A549 (cell line): ENCODE measurements around the gene PSMA7. TPM values are rescaled to one million over a fixed set of nuclear protein-coding genes. Genes with fewer than 3 reads are reported as not detected.

Experiments
- ATAC-seq, 2 experiments: fragments of 200-7000 bp in 1 of 2; fragments of >200 bp in 1 of 2; cut with Nextera tagmentation in 1 of 2; cut with Tn5 transposase in 1 of 2; 3 replicates each; pipeline versions ENCODE4 v1.8.0 to v1.9.1; 2018 to 2020; ENCODE audit warnings: mild to moderate bottlenecking in 1 of 2, moderate library complexity in 1 of 2
- CTCF ChIA-PET: fragments of 300-600 bp; sonication (Branson Sonifier 250); formaldehyde crosslinking; extraction: SDS; loops from one replicate; lab custom pipeline; 2021; ENCODE audit warnings: antibody characterized with exemption, inconsistent platforms; lab: Yijun Ruan, JAX
- POLR2A ChIA-PET: fragments of 350-600 bp; formaldehyde crosslinking; extraction: SDS; loops from one replicate; lab custom pipeline; 2021; ENCODE audit warnings: antibody characterized with exemption, inconsistent platforms; lab: Yijun Ruan, JAX
- DNase-seq, 2 experiments: peaks; one replicate each; pipeline versions ENCODE4 v3.0.0 to v3.0.0-alpha.2; 2011 to 2016; ENCODE audit warnings: low read depth in 1 of 2, low spot score in 1 of 2
- FAIRE-seq: peaks from 2 replicates; lab custom pipeline; 2011; peaks lifted over from hg19 to GRCh38; lab: Jason Lieb, UNC
- H3K27ac ChIP-seq, 2 experiments: fragments of >200 bp; sonication (Bioruptor Twin); formaldehyde crosslinking; 3 replicates each; pipeline ENCODE4 v1.5.1; 2016 to 2017
- H3K4me1 ChIP-seq: fragments of >200 bp; sonication (Bioruptor Twin); formaldehyde crosslinking; 3 replicates; pipeline ENCODE4 v1.6.1; 2016
- H3K4me2 ChIP-seq: fragments of >200 bp; sonication (Bioruptor Twin); formaldehyde crosslinking; 3 replicates; pipeline ENCODE4 v1.6.1; 2016
- H3K4me3 ChIP-seq: fragments of >200 bp; sonication (Bioruptor Twin); formaldehyde crosslinking; 3 replicates; pipeline ENCODE4 v1.5.1; 2016
- H3K9me3 ChIP-seq: fragments of >200 bp; sonication (Bioruptor Twin); formaldehyde crosslinking; 3 replicates; pipeline ENCODE4 v1.6.1; 2016
- CHD4 ChIP-seq: fragments of 200-600 bp; sonication (generic); IDR thresholded peaks from 2 replicates; pipeline ENCODE4 v1.6.1; 2016; ENCODE audit warnings: antibody characterized with exemption, mild to moderate bottlenecking, borderline replicate concordance
- EHMT2 ChIP-seq: fragments of 200-600 bp; sonication (generic); IDR thresholded peaks from 2 replicates; pipeline ENCODE4 v1.6.1; 2016; ENCODE audit warnings: antibody characterized with exemption, low read depth, mild to moderate bottlenecking, moderate library complexity
- EP300 ChIP-seq, 2 experiments: fragments of >200 bp; sonication (Bioruptor Twin); formaldehyde crosslinking; IDR thresholded peaks; 2 replicates in 1 of 2; 3 replicates in 1 of 2; pipeline ENCODE4 v1.6.1; 2016 to 2017
- HOXA7 ChIP-seq: fragments of 250-450 bp; sonication (Bioruptor Pico); IDR thresholded peaks from 2 replicates; pipeline ENCODE4 v1.5.0; 2020; ENCODE audit warnings: mild to moderate bottlenecking, moderate library complexity
- JUNB ChIP-seq: fragments of >200 bp; sonication (Bioruptor Twin); formaldehyde crosslinking; IDR thresholded peaks from 2 replicates; pipeline ENCODE4 v1.6.1; 2016
- KDM1A ChIP-seq: fragments of 200-600 bp; sonication (generic); IDR thresholded peaks from 2 replicates; pipeline ENCODE4 v1.6.1; 2016; ENCODE audit warnings: low read depth, mild to moderate bottlenecking
- MAFK ChIP-seq: fragments of 450-650 bp; IDR thresholded peaks from 2 replicates; pipeline ENCODE4 v1.6.1; 2014; ENCODE audit not compliant: partially characterized antibody
- MYC ChIP-seq: IDR thresholded peaks from 2 replicates; pipeline ENCODE4 v1.6.1; 2012; ENCODE audit warnings: mild to moderate bottlenecking, inconsistent platforms, low read length, improper control_type of control experiment, borderline replicate concordance
- NFE2L2 ChIP-seq: fragments of 150-350 bp; conservative IDR thresholded peaks from 2 replicates; pipeline ENCODE4 v1.6.1; 2014; ENCODE audit warnings: low read length
- NPAS2 ChIP-seq: fragments of 250-450 bp; sonication (Bioruptor Pico); IDR thresholded peaks from 2 replicates; pipeline ENCODE4 v1.8.0; 2022; ENCODE audit warnings: mild to moderate bottlenecking, moderate library complexity, borderline replicate concordance
- NR3C1 ChIP-seq: fragments of >200 bp; sonication (Bioruptor Twin); formaldehyde crosslinking; IDR thresholded peaks from 3 replicates; pipeline ENCODE4 v1.6.1; 2017
- PBX3 ChIP-seq: IDR thresholded peaks from 2 replicates; pipeline ENCODE4 v1.6.1; 2012
- PHF8 ChIP-seq: fragments of 200-600 bp; sonication (generic); IDR thresholded peaks from 2 replicates; pipeline ENCODE4 v1.6.1; 2016; ENCODE audit warnings: low read depth, mild to moderate bottlenecking, antibody characterized with exemption, moderate library complexity, borderline replicate concordance
- POLR2A ChIP-seq: IDR thresholded peaks from 2 replicates; pipeline ENCODE4 v1.6.1; 2012; ENCODE audit warnings: mild to moderate bottlenecking, low read length
- ZNF302 ChIP-seq: fragments of 250-450 bp; sonication (Bioruptor Pico); IDR thresholded peaks from 2 replicates; pipeline ENCODE4 v1.9.0; 2021; ENCODE audit warnings: inconsistent platforms, mild to moderate bottlenecking, moderate library complexity
- WGBS: methylation state at CpG from one replicate; pipeline ENCODE4 v1.1.6; 2017; ENCODE audit errors: missing lambda C conversion rate; 5-methylcytosine and 5-hydroxymethylcytosine counted together
- polyA plus RNA-seq, 4 experiments: library from polyadenylated mRNA; depleted of rRNA in 3 of 4; stranded (reverse); fragments of >200 nt; fragmentation: RNase III in 1 of 4; extraction: RNeasy Plus Mini Kit Qiagen cat#74134 plus additional on column Dnase treatment in 1 of 4; gene quantifications; 2 replicates in 3 of 4; 3 replicates in 1 of 4; pipeline ENCODE4 v1.2.3, GENCODE V29; 2011 to 2017
- TF ChIP-seq, protein P1 (sequence below): fragments of 200-600 bp; sonication (generic); IDR thresholded peaks from 2 replicates; pipeline ENCODE4 v1.6.1; 2016; ENCODE audit warnings: antibody characterized with exemption, mild to moderate bottlenecking, moderate library complexity
- TF ChIP-seq, protein P2 (sequence below): fragments of >200 bp; sonication (Bioruptor Twin); formaldehyde crosslinking; IDR thresholded peaks from 3 replicates; pipeline ENCODE4 v1.5.1; 2016

Gene PSMA7
- polyA plus RNA-seq, 2 of the 4 experiments (the other 2 are of a cell fraction) = 511 to 562 TPM

DNA sequence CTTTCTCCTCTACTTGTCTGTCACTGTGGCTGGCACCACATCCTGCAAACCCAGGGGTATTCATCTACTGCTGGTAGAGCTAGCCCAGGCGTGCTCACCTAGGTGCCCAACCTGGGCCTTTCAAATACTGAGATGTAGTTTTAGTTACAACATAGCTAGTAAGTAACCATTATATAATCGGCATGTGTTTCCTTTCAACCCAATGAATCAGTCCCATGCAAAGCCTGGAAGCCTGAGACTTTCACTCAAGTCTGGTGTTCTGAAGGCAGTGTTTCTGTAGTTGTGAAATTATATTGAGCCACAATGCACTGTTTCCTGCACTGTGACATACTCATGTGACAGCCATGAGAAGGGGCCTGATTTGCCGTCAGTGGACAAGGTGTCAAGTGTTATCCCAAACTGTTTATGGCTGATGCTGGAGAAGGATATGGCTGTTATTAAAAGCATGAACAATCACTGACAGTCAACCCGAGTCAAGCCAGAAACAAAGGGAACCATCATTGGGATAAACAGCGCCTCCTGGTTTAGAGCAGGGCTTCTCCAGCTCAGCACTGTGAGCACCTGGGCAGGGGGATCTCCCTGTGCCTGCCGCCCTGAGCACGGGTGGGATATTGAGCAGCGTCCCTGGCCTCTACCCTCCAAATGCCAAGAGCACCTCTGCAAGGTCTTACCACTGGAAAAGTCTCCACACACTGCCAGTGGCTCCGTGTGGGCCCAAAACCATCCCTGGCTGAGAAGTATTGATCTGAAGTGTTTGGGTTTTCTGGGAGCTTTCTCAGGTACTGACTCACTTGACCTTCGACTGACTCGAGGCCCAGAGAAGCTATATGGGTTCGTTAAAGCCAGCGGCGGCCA, 1.6 kb downstream of the PSMA7 start (continued):
- TF ChIP-seq, protein P1, sequence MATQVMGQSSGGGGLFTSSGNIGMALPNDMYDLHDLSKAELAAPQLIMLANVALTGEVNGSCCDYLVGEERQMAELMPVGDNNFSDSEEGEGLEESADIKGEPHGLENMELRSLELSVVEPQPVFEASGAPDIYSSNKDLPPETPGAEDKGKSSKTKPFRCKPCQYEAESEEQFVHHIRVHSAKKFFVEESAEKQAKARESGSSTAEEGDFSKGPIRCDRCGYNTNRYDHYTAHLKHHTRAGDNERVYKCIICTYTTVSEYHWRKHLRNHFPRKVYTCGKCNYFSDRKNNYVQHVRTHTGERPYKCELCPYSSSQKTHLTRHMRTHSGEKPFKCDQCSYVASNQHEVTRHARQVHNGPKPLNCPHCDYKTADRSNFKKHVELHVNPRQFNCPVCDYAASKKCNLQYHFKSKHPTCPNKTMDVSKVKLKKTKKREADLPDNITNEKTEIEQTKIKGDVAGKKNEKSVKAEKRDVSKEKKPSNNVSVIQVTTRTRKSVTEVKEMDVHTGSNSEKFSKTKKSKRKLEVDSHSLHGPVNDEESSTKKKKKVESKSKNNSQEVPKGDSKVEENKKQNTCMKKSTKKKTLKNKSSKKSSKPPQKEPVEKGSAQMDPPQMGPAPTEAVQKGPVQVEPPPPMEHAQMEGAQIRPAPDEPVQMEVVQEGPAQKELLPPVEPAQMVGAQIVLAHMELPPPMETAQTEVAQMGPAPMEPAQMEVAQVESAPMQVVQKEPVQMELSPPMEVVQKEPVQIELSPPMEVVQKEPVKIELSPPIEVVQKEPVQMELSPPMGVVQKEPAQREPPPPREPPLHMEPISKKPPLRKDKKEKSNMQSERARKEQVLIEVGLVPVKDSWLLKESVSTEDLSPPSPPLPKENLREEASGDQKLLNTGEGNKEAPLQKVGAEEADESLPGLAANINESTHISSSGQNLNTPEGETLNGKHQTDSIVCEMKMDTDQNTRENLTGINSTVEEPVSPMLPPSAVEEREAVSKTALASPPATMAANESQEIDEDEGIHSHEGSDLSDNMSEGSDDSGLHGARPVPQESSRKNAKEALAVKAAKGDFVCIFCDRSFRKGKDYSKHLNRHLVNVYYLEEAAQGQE = no peak
- TF ChIP-seq, all 56 proteins: peak for 2

DNA sequence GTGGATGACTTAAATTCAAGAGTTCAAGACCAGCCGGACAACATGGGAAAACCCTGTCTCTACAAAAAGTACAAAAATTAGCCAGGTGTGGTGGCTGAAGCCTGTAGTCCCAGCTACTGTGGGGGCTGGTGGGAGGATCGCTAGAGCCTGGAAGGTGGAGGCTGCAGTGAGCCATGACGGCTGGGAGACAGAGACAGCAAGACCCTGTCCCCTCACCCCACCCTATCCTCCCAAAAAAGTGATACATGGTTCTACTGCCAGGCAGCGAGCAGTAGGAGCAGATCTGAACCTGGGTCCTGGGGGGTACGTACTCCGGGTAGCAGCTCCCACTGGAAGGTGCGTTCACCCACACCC, 2.2 kb downstream of the PSMA7 start:
- ChIA-PET CTCF (interaction anchor here (0.6 to 2.5 kb wide), 7 partner anchors 8 to 138 kb away, joined by 3 to 14 read pairs (median 3); no protein-coding TSS in a partner anchor), POLR2A (interaction anchor here (2.2 kb wide), 1 partner anchor 75 kb away, joined by 7 read pairs; the partner anchor contains the start of gene TAF4)
- TF ChIP-seq MYC (no peak), CHD4 (no peak), PHF8 (no peak), NPAS2 (CRISPR knock-in tag) (no peak), EHMT2 (no peak), HOXA7 (CRISPR knock-in tag) (no peak), KDM1A (no peak), JUNB (no peak), POLR2A (no peak), EP300 (IDR thresholded peaks at IDR 0.05) (no peak), ZNF302 (no peak), NFE2L2 (no peak), MAFK (no peak), NR3C1 (no peak), PBX3 (no peak)
- TF ChIP-seq, protein P1 = no peak
- TF ChIP-seq, protein P2, sequence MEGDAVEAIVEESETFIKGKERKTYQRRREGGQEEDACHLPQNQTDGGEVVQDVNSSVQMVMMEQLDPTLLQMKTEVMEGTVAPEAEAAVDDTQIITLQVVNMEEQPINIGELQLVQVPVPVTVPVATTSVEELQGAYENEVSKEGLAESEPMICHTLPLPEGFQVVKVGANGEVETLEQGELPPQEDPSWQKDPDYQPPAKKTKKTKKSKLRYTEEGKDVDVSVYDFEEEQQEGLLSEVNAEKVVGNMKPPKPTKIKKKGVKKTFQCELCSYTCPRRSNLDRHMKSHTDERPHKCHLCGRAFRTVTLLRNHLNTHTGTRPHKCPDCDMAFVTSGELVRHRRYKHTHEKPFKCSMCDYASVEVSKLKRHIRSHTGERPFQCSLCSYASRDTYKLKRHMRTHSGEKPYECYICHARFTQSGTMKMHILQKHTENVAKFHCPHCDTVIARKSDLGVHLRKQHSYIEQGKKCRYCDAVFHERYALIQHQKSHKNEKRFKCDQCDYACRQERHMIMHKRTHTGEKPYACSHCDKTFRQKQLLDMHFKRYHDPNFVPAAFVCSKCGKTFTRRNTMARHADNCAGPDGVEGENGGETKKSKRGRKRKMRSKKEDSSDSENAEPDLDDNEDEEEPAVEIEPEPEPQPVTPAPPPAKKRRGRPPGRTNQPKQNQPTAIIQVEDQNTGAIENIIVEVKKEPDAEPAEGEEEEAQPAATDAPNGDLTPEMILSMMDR = no peak
- Histone ChIP-seq H3K27ac (0 out of 6 replicates have a peak overlapping the region, but pooled peaks of 1 of the 2 experiments have one; percentile 2), H3K4me3 (no peak overlapping the region), H3K9me3 (no peaks in the 10 kb centered on the region), H3K4me2 (peak overlapping the region; percentile 88), H3K4me1 (peaks cover 18% of the 10 kb centered on the region)
- FAIRE-seq (no peak), DNase-seq (no peak), ATAC-seq (no peak)
- 96% methylated on average over 7 of the region's 7 CpGs for WGBS
